GM21528 (cell line): ENCODE measurements around the gene CPT1A.

Source experiments
- ATAC-seq: cut with Tn5 transposase; IDR thresholded peaks from one replicate; pipeline ENCODE4 v1.9.1; 2021; ENCODE audit warnings: mild to moderate bottlenecking, moderate library complexity; ENCODE audit not compliant: unreplicated experiment, low FRiP score

CPT1A gene

DNA sequence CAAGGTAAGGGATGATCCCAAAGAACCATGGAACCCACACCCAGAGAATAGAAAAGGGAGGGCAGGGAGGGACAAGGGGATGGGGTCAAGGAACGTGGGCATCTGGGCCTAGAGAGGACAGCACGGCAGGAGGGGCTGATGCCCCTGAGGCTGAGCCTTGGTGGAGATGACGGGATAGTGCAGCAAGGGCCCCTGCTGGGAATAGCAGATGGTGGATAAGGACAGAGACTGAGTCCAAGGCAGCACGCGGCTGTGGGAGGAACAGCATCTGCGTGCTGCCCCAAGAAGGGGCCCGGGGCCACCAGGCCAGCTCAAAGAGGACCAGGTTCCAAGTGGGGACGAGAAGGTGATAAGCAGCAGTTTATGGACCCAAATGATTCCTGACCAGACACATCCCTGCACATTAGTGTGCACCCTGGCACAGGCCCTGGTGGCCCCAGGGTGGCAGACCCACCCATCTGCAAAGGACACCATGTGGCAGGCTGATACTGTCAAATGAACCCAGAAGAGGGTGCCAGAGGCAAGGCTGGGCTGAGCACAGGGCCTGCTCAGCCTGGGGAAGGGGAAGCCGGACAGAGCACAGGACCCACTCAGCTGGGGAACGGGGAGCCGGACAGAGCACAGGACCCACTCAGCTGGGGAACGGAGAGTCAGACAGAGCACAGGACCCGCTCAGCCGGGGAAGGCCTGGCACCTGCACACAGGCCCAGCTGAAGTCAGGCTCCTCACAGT is 77.6 kb downstream of the CPT1A start:
- ATAC-seq: no peak

DNA sequence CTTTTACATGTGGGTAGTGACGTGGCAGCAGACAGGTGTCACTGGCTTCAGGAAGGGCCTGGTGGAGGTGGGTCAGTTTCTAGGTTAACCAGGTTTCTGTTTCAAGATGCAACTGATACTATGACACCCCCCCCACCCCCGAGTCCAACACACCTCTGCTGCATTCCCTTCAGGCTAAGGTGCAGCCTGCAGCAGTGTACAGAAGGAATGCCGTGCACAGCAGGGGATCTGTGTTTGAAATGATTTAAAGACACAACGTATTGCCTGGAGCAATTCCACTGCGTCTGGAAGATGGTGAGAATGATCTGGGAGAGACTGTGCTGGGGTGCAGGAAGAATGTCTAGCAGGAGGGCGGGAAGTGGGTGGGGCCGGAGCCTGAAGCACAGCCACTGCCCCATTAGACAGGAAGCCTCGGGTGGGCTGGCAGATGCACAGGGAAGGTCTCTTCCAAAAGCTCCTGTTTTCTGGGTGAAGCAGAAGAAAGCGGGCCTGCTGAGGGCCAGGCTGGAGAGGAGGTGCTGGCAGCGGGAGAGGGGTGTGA is 78.5 kb downstream of the CPT1A start:
- ATAC-seq: no peak

DNA sequence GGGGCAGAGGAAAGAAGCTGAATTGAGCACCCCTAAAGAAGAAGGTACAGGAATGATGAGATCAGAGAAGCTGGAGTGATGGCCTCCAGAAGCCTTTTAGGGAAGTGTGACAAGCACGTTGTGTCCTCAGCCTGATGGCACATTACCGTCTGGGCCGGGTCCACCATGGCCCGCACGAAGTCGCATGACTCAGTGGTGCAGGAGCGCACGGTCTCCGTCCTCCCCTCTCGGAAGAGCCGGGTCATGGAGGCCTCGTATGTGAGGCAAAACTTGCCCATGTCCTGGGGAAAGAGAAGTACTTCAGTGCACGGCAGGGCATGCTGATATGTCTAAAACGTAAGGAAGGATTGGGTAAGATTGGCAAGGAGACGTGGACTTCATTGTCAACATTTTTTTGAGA is 79.2 kb downstream of the CPT1A start:
- ATAC-seq: no peak

DNA sequence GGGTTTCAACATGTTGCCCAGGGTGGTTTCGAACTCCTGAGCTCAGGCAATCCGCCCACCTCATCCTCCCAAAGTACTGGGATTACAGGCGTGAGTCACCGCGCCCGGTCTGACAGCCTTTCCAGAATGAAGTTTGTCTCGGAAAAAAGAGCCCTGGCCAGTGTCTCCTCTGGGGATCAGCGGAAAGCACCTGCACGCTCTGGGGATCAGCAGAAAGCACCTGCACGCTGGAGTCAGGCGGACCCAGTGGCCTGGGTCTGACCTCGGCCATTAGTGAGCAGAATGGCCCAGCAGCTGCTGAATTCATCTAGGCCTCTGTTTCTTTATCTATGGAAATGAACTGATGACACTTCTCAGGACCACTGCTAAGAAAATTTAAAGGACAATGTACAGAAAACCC is 79.9 kb downstream of the CPT1A start:
- ATAC-seq: no peak

DNA sequence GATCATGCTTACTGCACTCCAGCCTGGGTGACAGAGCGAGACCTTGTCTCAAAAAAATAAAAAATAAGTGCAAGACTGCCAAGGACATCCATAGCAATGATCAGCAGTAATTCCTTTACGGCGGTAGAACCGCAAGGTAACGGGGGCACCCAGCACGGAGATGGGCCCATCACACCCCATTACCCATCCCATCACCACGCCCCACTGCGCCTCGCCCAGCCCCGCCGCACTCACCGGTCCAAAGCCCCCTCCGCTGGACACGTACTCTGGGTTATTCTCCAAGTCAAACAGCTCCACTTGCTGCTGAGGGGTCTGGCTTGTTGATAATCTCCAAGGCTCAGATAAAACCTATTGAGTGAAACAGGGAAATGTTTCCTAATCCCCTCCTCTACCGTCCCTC is 81.7 kb downstream of the CPT1A start:
- ATAC-seq: no peak

DNA sequence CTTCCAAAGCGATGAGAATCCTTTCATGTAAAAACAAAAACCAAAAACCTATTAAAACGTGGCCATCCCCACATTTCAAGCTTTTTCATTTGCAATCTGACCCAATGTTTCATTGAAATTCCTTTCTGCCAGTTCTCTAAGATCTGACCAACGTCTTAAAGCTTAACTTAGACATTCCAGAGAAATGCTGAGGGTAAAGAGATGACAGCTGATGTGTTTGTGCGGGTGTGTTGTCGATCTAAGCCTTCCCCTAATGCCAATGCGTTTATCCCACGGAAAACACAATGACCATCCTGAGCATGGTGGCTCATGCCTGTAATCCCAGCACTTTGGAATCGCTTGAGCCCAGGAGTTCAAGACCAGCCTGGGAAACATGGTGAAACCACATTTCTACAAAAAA is 84.0 kb downstream of the CPT1A start:
- no peak for ATAC-seq

DNA sequence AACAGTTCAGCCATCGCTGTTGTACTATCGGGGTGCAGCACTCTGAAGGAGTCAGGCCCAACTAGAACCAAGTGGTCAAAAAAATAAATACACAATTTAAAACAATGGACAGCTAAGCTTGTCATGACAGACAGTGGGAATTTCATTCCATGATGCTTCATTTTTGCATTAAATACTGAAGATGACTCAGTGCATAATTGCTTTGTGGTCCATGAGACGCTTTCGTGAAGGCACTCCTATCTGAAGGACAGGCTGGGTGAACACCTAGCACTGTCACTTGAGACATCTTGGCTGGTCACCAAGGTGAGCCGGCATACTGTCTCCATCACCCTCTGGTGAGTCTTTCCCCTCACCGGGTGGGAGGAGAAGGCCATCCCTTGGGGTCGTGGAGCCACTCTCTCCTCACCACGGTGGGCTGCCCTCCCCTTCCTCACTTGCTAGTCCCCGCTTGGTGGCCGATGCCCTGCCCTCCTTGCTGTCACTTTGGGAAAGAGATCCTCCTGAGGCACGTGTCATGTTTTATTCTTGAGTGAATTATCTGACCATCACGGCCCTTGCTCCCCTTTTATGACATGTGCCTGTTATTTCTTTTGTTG is 85.4 kb downstream of the CPT1A start:
- ATAC-seq: no peak

DNA sequence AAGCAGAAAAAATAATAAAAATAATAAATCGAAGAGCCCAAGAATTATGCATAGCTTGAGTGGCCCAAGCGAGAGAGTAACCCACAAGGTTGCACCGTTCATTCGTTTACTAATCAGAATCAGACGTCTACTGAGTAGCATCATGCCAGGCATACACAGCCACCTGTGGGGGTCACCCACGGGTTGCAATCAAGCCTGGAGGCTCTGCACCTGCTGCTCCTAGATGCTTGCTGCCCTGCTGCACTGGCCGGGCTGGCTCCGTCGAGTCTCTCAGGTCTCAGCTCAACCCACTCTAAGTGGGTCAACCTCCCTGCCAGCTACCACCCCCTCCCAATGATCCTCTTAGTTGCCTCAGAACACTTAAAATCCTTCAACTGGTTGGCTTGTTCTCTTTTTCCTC is 88.4 kb downstream of the CPT1A start:
- ATAC-seq: no peak

DNA sequence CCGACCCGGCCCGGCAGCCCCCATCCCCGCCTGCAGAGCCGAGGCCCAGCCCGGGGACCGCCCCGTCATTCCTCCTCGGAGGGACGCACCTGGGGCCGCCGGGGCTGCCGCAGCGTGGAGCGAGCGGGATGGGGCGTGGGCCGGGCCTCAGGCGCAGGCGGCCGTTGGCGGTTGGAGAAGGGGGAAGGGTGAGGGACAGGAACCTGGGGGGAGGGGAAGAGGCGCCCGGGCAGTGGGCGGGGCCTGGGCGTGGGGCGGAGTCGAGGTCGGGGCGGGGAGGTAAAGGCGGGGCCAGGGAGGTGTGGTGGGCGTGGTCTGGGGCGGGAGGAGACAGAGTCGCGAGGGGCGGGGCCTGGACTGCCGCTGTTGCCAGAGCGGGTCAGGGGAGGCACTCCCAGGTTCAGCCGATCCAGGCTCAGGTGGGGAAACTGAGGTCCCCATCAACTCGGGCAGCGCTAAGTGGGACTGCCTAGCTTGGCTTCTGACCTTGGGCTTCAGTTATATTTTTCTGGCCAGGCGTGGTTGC is 90.3 kb downstream of the CPT1A start, which contains the start of gene TESMIN:
Gene TESMIN, minus strand, starts transcription at position 190 of the 526 bp plus-strand sequence. CDS start 860 bp downstream, outside the sequence.
- ATAC-seq: no peak

DNA sequence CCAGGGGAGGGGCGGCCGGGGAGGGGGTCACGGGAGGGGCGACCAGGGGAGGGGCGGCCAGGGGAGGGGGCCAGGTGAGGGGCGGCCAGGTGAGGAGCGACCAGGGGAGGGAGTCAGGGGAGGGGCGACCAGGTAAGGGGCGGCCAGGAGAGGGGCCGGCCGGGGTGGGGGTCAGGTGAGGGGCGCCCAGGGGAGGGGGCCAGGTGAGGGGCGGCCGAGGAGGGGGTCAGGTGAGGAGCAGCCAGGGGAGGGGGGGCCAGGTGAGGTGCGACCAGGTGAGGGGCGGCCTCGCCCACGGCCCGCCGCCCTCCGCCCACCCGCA is 90.8 kb downstream of the CPT1A start:
- no peak for ATAC-seq

DNA sequence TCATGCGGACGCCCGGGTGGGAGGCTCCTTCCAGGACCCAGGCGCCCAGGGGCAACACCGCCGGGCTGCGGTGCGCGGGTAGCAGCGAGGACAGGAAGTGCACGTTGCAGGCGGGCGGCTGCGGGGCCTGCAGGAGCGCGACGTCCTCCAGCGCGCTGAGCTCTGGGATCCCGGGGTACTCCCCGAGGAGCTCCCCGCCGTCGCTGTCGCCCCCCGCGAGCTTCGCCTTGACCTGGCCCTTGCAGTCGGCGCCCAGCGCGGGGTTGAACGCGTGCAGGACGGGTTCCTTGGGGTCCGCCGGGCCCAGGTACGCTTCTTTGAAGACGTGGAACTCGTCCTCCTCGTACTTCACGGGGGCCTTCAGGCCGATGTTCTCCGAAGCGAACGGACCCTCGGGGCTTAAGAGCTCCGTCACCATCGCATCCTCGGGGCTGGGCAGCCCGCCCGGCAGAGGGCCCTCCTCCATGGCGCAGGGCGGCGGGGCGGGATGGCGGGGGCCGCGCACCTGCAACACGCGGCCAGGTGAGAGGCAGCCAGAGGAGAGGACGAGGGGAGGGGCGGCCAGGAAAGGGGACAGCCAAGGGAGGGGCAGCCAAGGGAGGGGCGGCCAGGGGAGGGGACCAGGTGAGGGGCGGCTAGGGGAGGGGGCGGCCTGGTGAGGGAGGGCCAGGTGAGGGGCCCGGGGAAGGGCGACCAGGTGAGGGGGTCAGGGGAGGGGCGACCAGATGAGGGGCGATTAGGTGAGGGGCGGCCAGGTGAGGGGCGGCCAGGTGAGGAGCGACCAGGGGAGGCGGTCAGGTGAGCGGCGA is 91.3 kb downstream of the CPT1A start:
- ATAC-seq: no peak

DNA sequence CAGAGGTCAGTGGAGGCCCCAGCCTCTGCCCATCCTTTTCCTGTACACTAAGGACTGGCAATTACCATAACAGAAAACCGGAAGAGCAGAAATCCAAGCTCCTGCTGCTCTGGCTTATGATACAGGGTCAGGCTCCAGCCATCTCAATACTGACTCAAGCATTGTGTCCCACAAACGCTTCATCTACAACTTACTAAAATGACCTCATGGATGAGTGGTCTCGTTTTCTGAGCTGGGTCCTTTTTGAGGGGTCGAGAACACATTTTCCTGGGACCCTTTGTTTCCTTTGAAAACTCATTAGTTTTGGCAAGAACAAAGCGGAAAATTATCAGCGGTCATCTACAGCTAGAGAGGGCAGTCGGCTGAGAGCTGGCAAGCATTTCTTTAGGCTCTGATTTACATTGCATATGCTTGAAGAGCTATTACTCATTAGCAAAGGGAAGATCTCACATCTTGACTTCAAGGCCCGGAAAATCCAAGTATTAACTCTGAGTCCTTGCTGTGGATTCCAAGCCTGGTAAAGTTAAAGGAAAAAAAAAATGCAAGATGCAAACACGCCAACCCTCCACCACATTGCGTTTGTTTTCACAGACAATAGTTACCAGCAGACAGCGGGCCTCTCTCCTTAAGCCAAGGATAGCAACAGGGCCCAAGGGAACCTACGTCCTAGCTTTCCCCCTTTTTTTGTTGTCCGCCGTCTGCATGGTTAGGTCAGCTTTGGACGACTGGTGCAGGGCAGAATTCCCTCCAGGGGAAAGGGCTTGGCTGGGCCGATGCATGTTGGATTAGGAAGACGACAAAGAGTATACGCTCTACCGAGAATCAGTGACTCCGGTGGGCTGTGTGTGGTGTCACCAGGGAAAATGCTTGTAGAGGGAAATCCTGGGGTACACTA is 92.2 kb downstream of the CPT1A start:
- no peak for ATAC-seq

DNA sequence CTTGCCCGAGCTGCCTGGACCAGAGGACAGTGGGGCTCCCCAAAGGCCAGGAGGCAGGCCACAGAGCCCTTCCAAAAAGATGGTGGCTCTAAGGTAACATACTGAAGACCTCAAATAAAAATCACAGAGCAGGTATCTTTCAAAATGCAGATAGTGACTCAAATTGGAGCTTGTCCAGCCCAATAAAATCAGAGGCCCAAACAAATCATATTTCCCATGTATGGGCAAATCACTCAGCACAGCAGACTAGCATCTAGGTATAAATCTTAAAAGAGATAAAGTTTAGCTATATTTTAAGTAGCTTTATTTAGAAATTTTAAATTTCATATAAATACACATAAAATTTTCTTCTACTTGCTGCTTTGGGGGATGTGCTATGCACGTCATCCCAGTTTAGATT is 93.7 kb downstream of the CPT1A start:
- no peak for ATAC-seq

DNA sequence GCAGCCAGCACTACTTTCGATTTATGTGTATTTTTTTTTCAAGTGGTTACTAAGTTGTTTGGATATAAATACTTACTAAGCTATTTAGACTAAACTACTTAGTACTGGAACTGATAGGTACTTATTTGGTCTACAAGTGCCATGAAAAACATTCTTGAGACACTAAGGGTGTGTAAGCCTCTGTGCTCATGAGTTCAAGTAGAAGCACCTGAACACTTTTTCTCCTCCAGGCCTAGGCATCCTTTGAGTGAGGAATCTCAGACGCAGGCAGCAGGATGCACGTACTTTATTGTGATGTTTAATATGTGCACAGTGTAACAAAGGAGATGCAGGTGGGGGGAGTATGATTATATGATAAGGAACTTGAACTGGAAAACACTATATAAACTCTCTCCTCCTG is 98.2 kb downstream of the CPT1A start:
- no peak for ATAC-seq

DNA sequence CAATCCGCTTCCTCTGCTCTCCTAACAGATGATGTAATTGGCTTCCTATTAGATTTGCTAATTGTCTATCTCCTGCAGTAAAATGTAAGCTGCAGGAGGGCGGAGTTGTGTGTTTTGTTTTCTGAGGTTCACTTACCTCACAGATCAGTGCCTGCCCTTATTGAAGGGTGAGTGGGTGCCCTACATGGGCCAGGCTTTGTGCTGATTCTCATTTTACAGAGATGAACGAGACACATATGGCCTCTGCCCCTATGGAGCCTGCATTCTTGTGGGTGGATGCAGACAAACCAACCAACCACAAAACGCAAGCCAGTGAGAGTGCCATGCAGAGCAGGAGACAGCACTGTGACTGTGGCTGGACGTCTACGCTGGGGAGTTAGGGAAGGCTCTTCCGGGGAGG is 100.3 kb downstream of the CPT1A start:
- no peak for ATAC-seq

DNA sequence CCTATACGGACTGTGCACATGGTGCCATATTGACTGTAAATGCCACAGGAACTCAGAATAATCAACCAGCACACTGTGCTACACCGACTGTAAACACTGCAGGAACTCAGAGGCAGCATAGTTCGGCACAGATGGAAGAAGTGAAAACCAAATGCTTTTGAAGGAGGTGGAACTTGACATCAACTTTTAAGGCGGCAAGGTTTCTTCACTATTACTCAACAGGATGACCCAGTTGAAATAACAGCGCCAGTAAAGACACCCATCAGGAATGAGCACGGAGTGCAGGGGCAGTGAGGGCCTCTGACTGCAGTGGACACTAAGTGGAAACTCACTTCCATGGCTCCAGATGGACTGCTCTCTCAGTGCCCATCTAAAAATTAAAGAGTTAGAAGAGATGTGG is 106.1 kb downstream of the CPT1A start:
- no peak for ATAC-seq

DNA sequence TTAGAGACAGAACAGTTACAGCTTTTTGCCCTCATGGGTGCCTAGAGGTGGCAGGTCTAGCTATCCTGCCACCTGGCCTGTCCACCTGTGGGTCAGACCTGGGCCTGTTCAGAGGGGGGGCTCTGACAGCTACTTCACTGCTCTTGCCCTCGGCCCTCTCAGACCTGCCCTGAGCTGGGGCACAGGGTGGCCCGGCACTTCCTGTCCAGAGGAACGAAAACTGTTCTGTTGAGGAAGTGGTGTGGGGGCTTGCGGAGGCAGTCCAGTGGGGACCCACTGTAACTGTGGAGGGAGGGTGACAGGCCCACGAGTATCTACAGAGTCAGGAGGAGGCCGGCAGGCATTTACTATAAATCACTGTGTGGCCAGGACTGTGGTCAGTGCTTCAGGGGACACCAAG is 106.6 kb downstream of the CPT1A start:
- ATAC-seq: no peak

DNA sequence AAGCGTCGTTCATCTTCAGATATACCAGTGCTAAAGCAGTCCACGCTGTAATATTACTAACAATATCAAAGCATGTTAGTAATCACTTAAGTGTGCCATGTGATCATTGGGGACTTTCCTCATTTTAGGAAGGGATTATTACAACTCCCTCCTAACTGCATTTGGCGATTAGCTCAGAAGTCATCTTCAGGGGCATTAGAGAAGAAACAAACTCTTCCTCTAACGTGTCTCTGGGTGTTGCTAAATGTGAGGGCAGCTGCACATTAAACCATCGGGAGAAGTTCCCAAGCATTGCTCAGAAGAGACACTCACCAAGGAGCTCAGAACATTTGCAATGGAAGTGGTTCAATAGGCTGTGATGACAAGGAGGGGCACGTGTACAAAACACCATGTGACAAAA is 107.6 kb downstream of the CPT1A start:
- no peak for ATAC-seq

DNA sequence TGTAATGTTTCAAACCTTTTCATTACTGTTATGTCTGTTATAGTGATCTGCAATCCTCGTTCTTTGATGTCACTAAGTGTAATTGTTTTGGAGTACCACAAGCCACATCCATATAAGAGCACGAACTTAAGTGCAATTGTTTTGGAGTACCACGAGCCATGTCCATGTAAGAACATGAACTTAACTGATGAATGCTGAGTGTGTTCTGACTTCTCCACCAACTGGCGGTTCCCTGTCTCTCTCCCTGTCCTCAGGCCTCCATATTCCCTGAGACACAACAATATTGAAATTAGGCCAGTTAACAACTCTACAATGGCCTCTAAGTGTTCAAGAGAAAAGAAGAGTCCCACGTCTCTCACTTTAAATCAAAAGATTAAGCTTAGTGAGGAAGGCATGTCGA is 113.9 kb downstream of the CPT1A start:
- ATAC-seq: no peak

DNA sequence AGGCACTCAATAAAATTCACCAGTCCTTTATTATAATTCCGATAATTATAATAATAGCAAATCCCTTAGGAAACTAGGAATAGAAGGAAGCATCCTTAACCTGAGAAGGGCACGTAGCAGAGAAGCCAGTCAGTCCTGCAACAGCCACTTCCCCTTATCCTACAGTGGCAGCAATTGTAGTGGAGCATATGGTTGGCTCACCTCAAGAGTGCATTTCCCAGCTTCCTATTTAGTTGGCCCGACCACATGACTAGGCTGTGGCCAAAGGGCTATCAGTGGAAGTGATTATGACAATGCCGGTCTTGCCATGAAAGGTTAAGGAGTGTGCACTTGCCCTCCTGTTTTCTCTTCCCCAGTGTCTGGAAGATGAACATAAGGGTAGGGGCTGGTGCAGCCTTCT is 117.4 kb downstream of the CPT1A start:
- ATAC-seq: no peak
